Measurements from ENCODE around the gene ZBTB22.

ZBTB22 gene

GRCh38 chr6:33279257-33279695, 38.3 kb downstream of the ZBTB22 start:
- Histone ChIP-seq H3K9me3 (ENCODE audit: insufficient read depth, low read length, severe bottlenecking) (no peaks in the 10 kb centered on the region), H3K27me3 (ENCODE audit: insufficient read depth, low read length, poor library complexity) (no peaks in the 10 kb centered on the region), H3K36me3 (ENCODE audit: insufficient read depth, low read length) (peaks cover 84% of the 10 kb centered on the region), H3K27ac (ENCODE audit: low read length) (no peak overlapping the region), H4K20me1 (ENCODE audit: insufficient read depth, low read length) (peaks cover 31% of the 10 kb centered on the region), H3K4me2 (ENCODE audit: insufficient read depth, low read length) (peak overlapping the region; percentile 16; the same call in 1 of the 2 replicates), H3K79me2 (ENCODE audit: insufficient read depth, low read length) (peaks cover 22% of the 10 kb centered on the region), H3K4me1 (ENCODE audit: insufficient read depth, low read length) (peaks cover 39% of the 10 kb centered on the region), H3K4me3 (ENCODE audit: low read depth in 1 of 2, low read length in 2 of 2) (no peak overlapping the region), H2AFZ (ENCODE audit: low read depth, low read length) (no peak overlapping the region), H3K9ac (ENCODE audit: low read depth, low read length) (no peak overlapping the region)
- TF ChIP-seq EZH2 (IDR thresholded peaks at IDR 0.05; ENCODE audit: borderline replicate concordance, low read depth, low read length, severe bottlenecking): no peak
- TF ChIP-seq CTCF (IDR thresholded peaks at IDR 0.05; ENCODE audit: borderline replicate concordance, extremely low read depth, low read length, poor library complexity, severe bottlenecking): no peak
- no peak for DNase-seq
- ATAC-seq (ENCODE audit: insufficient read depth, low read depth): no peak

GRCh38 chr6:33278810-33279209, 38.7 kb downstream of the ZBTB22 start:
- no peak for ATAC-seq (ENCODE audit: insufficient read depth, low read depth)
- peaks cover 27% of the 10 kb centered on the region for H3K79me2 ChIP-seq (ENCODE audit: insufficient read depth, low read length)
- DNase-seq: no peak
- TF ChIP-seq EZH2 (IDR thresholded peaks at IDR 0.05; ENCODE audit: borderline replicate concordance, low read depth, low read length, severe bottlenecking): no peak
- no peak for TF ChIP-seq CTCF (IDR thresholded peaks at IDR 0.05; ENCODE audit: borderline replicate concordance, extremely low read depth, low read length, poor library complexity, severe bottlenecking)
- no peaks in the 10 kb centered on the region for H3K9me3 ChIP-seq (ENCODE audit: insufficient read depth, low read length, severe bottlenecking)
- H2AFZ ChIP-seq (ENCODE audit: low read depth, low read length): no peak overlapping the region
- H3K4me2 ChIP-seq (ENCODE audit: insufficient read depth, low read length): peak overlapping the region; percentile 16; the same call in 1 of the 2 replicates
- peaks cover 36% of the 10 kb centered on the region for H4K20me1 ChIP-seq (ENCODE audit: insufficient read depth, low read length)
- H3K9ac ChIP-seq (ENCODE audit: low read depth, low read length): no peak overlapping the region
- H3K4me3 ChIP-seq (ENCODE audit: low read depth in 1 of 2, low read length in 2 of 2): no peak overlapping the region
- H3K27ac ChIP-seq (ENCODE audit: low read length): no peak overlapping the region
- peaks cover 44% of the 10 kb centered on the region for H3K4me1 ChIP-seq (ENCODE audit: insufficient read depth, low read length)
- peaks cover 86% of the 10 kb centered on the region for H3K36me3 ChIP-seq (ENCODE audit: insufficient read depth, low read length)
- no peaks in the 10 kb centered on the region for H3K27me3 ChIP-seq (ENCODE audit: insufficient read depth, low read length, poor library complexity)

- H3K4me2 ChIP-seq (ENCODE audit: insufficient read depth, low read length): peak overlapping the region; percentile 78; the same call in 1 of the 2 replicates
- no peak overlapping the region for H3K4me3 ChIP-seq (ENCODE audit: low read depth in 1 of 2, low read length in 2 of 2)
- H4K20me1 ChIP-seq (ENCODE audit: insufficient read depth, low read length): peaks cover 39% of the 10 kb centered on the region
- H3K9ac ChIP-seq (ENCODE audit: low read depth, low read length): no peak overlapping the region; the same call in 1 of the 2 replicates
- DNase-seq: no peak
- no peak overlapping the region for H2AFZ ChIP-seq (ENCODE audit: low read depth, low read length)
- no peaks in the 10 kb centered on the region for H3K9me3 ChIP-seq (ENCODE audit: insufficient read depth, low read length, severe bottlenecking)
- peaks cover 86% of the 10 kb centered on the region for H3K36me3 ChIP-seq (ENCODE audit: insufficient read depth, low read length)
- H3K79me2 ChIP-seq (ENCODE audit: insufficient read depth, low read length): peaks cover 31% of the 10 kb centered on the region
- peaks cover 48% of the 10 kb centered on the region for H3K4me1 ChIP-seq (ENCODE audit: insufficient read depth, low read length)
- no peak for TF ChIP-seq CTCF (IDR thresholded peaks at IDR 0.05; ENCODE audit: borderline replicate concordance, extremely low read depth, low read length, poor library complexity, severe bottlenecking)
- no peak for TF ChIP-seq EZH2 (IDR thresholded peaks at IDR 0.05; ENCODE audit: borderline replicate concordance, low read depth, low read length, severe bottlenecking)
- 0 out of 2 replicates have a peak overlapping the region, but pooled peaks have one; percentile 22 for H3K27ac ChIP-seq (ENCODE audit: low read length)
- no peaks in the 10 kb centered on the region for H3K27me3 ChIP-seq (ENCODE audit: insufficient read depth, low read length, poor library complexity)
- no peak for ATAC-seq (ENCODE audit: insufficient read depth, low read depth)
Observed at GRCh38 chr6:33278392-33278741, 39.2 kb downstream of the ZBTB22 start.
